DMS 273 (cell line): Measurements from ENCODE around the gene TMEM248.
A peak's percentile ranks its signal among the peaks of the same experiment; 100 is the strongest.
"Not testable (repeated sequence)": the region's sequence is repeated elsewhere in the genome, so short reads cannot be mapped to it uniquely, and the experiment has no call there.

ENCODE experiments used
- DNase-seq: peaks from one replicate; lab custom pipeline; 2025; ENCODE audit not compliant: unreplicated experiment; lab: John Stamatoyannopoulos, UW

TMEM248 gene

DNA sequence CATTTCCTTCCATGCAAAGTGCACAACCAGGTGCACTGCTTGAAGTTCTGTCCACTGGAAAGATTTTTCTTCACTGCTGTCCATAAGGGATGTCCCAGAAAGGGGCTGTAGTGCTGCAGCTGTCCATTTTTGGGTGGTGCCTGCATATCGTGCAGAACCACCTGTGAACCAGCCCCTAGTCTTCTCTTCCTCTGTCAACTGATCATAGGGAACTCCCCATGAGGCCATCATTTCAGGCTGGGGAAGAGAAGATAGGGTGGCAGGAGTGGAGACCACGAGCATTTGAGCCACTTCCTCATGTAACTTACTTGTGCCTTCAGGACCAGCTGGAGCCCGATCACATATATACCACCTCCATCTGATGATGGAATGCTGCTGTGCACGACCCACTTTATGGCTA, 12.4 kb upstream of the TMEM248 start:
- DNase-seq = not testable (repeated sequence)

DNA sequence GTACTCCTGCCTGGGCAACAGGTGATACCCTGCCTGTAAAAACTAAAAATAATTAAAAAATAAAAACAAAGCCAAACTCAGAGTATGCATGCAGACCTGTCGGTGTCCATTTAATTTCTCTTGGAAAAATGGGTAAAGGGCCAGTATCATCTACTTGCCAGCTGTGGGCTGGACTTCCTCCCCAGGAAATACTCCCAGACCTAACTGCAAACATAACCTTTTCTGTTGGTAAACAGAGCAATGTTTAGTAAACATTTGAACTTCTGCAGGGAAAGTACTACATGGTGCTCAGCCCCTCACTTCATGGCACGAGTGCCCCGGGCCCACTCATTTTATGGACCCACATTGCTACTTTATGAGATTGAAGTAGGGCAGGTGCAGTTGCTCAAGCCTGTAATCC, 10.2 kb upstream of the TMEM248 start:
- no peak for DNase-seq

DNA sequence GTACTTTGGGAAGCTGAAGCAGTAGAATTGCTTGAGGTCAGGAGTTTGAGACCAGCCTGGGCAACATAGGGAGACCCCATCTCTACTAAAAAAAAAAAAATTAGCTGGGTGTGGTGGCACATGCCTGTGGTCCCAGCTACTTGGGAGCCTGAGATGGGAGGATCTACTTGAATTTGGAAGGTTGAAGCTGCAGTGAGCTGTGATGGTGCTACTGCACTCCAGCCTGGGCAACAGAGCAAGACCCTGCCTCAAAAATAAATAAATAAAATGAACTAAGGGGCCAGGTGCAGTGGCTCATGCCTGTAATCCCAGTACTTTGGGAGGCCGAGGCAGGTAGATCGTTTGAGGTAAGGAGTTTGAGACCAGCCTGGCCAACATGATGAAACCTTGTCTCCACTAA, 9.8 kb upstream of the TMEM248 start:
- not testable (repeated sequence) for DNase-seq

DNA sequence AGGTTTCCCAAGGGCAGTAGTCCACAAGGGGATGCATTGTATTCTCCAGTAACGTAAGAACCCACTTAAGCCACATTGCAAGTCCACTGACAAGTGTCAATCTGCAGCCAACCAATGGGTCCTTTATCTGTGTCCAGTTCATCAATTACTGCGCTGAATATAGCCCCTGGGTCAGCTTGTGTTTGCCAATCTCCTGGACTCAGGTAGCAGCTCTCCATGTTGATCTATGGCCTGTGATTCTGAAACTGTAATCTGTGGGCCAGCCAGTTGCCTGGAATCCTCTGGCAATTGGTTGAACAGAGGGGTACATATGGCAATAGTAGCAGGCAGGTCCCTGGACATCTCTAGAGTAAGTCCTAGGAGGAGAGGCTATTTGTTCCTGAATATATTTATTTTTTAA, 8.8 kb upstream of the TMEM248 start:
- no peak for DNase-seq

DNA sequence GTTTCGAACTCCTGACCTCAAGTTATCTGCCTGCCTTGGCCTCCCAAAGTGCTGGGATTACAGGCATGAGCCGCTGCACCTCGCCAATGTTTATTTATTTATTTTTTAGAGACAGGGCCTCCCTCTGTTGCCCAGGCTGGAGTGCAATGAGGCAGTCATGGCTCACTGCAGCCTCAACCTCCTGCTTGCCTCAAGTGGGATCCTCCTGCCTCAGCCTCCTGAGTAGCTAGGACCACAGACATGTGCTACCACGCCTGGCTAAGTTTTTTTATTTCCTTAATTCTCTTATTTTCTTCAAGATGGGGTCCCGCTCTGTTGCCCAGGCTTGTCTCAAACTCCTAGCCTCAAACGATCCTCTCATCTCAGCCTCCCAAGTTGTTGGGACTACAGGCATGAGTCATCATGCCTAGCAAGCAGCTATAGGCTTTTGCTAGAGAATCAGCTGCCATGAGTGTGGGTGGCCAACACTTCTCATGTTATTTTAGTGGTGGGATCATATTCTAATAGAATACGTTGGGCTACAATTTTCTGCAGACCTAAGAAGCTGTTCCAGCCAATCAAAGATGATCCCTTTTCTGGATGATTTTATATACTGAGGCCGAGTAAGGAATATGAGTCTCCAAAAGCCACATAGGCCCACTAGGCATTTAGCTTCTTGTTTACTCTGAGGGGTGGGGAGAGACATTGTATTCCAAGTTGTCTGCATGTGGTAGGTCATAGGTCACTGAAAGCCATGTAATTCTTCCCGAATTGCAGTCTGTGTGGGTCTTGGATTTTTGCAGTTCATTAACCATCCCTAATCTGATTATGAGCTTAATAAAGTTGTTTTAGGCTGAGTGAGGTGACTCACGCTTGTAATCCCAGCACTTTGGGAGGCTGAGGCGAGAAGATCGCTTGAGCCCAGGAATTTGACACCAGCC, 7.6 kb upstream of the TMEM248 start:
- no peak for DNase-seq

DNA sequence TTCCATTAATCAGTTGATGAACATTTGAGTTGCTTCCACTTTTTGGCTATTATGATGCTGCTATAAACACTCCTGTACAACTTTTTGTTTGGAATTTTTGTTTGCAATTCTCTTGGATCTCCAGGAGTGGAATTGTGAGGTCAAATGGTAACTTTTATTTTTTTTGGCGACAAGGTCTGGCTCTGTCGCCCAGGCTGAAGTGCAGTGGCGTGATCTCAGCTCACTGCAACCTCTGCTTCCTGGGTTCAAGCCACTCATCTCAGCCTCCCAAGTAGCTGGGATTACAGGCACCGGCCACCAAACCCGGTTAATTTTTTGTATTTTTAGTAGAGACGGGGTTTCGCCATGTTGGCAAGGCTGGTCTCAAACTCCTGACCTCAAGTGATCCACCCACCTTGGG, 3.1 kb upstream of the TMEM248 start:
- not testable (repeated sequence) for DNase-seq

DNA sequence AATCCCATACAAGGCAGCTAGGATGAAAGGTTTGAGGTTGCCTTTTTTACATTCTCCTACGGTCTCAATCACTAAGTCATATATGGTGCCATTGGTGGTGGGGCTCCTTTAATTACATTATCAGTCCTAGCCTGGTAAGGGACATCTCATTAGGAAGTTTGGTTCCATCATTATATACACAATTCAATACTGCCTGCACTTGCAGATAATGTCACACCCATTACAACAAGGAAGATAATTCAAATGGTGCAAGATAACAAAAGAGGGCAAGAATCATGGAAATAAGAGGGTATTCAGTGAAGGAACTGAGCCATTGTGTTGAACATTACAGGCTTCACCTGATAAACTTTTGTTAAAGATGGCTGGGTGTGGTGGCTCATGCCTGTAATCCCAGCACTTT, 1.7 kb upstream of the TMEM248 start:
- DNase-seq = no peak

DNA sequence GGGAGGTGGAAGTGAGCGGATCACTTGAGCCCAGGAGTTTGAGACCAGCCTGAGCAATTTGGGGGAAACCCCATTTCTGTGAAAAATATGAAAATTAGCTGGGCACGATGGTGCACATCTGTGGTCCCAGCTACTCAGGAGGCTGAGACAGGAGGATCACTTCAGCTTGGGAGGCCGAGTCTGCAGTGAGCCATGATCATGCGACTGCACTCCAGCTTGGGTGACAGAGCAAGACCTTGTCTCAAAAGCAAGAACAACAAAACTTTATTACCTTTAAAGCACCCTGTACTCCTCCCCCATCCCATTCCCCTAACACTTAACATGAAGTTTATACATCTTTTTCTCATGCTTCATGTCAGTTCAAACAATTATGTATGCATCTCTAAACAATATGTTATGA, 1.3 kb upstream of the TMEM248 start:
- DNase-seq = no peak

DNA sequence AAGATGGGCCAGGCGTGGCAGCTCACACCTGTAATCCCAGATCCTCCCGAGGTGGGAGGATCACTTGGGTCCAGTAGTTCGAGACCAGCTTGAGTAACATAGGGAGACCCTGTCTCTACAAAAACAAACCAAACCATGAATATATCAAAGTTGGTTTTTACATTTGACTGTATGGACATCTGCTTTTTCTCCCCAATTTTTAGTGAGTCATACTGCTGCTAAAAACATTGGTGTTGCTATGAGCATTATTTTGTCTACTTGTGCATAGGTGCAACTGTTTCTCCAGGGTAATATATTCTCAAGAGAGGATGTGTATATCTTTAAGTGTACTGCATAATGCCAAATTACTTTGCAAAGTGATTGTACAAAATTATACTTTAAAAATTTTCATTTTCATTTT, 769 bp upstream of the TMEM248 start:
- no peak for DNase-seq

DNA sequence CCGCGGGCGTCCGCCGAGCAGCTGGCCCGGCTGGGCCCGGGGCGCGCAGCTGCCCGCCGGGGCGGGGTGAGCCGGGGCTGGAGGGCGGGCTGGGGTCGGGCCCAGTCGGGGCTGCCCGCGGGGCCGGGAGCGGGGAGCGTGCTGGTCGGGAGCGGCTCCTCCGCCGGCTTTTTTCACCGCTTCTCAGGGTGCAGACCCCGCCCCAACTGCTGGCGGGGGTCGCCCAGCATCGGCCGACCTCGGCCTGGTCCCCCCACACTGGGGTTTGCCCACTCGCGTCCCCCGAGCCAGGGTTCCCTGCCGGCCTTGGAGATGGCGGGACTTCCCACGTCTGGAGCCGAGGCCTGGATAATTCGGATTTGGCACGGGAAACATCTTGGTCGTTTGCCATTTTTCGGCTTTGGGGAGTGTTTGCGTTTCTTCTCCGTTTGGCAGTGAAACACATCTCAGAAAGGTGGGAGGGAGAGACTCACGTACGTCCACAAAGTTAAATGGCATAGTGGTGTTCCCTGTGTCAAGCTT, 432 bp downstream of the TMEM248 start:
- DNase-seq = peak; percentile 89

DNA sequence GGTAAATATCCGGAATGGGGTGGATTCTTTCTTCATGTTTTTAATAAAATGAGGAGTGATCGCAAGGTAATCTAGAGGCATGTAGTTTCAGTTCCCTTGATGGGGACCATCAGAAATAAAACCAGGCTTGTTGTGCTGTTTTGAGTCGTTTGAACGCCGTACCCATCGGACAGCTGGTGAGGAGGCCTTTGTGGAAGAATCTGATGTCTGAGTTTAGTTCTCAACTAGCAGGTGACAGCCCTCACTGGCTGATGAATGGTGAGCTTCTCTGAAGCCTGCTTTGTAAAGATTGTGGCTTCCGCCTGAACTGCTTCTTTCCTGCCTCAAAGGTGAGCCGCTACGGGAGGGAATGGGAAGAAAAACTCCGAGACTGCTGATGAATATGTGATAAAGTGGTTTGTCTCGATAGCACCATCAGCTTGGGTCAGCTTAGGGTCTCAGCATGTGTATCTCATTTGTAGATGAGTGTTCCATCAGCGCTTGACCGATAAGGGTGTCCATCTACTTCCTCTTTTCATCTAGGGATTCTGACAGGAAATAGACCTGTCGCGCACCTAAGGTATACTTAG, 977 bp downstream of the TMEM248 start:
- peak; percentile 73 for DNase-seq

DNA sequence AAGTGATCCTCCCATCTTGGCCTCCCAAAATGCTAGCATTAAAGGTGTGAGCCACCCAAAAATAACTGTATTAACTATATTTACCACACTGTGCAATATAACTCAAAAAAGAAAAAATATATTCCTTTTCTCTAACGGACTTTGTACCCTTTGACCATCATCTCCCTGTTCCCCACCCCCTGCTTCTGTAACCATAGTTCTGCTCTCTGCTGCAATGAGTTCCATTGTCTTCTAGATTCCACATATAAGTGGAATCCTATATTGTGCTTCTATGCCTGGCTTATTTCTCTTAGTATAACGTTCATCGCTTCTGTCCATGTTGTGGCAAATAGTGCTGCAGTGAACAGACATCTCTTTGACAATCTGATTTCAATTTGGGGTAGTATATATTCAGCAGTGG, 4.2 kb downstream of the TMEM248 start:
- DNase-seq = no peak

DNA sequence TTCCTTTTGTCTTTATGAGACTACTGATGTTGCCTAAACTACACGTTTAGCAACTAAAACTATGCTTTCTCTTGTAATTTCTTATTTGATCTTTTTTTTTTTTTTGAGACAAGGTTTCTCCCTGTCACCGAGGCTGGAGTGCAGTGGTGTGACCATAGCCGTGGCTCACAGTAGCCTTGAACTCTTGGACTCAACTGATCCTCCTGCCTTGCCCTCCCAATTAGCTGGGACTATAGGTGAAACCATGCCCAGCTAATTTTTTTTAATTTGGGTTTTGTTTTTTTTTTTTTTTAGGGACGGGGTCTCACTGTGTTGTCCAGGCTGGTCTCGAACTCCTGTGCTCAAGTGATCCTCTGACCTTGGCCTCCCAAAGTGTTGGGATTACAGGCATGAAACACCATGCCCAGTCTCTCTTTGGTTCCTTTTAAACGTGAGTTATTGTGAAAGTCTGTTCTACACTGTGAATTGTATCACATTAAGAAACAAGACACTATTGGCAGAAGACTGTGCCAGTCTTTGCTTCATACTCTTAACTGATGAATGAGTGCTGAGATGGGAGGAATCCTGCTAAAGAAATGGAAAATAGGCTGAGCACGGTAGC, 6.4 kb downstream of the TMEM248 start:
- no peak for DNase-seq

DNA sequence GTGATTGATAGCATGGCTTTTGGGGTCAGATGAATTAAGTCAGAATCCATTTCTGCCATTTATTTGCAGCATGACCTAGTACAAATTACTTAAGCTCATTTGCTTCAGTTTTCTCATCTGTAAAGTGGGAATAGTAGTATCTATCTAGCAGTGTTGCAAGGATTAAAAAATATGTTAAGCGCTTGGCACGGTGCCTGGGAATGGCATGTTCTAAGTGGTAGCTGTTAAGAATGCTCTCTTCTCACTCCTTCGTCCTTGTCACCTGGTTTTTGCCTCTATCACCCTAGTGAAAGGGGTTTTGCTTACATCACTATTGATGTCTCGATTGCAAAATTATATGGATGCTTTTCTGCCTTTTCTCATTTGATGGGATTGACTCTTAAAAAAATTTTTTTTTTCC, 7.4 kb downstream of the TMEM248 start:
- DNase-seq = peak; percentile 54

DNA sequence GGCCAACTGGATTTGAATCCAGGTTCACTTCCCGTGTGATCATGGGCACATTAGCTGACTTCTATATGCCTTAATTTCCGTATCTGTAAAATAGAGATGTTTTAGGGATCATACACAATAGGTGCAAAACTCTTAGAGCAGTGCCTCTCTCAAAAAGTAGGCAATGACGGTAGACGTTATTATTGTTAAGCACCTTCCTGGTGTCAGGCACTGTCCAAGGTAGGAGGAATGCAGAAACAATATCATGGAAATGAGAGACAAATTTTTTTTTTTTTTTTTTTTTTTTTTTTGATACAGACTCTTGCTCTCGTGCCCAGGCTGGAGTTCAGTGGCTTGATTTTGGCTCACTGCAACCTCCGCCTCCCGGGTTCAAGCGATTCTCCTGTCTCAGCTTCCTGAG, 8.1 kb downstream of the TMEM248 start:
- no peak for DNase-seq

DNA sequence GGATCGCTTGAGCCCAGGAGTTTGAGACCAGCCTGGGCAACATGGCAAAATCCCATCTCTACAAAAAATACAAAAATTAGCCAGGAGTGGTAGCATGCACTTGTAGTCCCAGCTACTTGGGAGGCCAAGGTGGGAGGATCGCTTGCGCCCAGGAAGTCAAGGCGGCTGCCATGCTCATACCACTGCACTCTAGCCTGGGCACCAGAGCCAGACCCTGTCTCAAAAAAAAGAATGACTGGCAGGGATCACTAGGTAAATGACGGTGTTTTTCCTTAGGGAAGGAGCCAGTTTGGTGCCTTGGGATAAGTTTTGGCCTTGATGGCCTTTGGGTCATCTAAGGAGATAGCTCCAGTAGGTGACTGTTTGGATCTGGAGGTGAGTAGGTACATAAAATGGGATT, 8.9 kb downstream of the TMEM248 start:
- DNase-seq = no peak

DNA sequence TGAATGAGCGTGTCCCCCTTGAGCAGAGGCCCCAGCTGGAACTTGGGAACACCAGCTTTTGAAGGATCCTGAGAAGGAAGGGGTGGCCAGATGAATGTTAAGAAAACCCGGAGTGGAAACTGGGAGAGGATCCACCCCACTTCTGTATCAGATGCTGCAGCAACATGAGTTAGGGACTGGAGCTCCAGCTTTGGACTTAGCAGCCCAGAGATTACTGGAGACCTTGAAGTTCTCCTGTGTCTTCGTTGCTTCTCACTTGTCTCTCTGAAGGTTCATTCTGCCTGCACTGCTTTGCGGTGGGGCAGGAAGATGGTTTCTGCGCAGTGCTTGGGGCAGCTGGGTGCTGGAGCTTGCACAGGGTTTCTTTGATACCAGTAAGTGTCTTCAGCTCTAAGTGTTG, 9.3 kb downstream of the TMEM248 start:
- DNase-seq = peak; percentile 82

DNA sequence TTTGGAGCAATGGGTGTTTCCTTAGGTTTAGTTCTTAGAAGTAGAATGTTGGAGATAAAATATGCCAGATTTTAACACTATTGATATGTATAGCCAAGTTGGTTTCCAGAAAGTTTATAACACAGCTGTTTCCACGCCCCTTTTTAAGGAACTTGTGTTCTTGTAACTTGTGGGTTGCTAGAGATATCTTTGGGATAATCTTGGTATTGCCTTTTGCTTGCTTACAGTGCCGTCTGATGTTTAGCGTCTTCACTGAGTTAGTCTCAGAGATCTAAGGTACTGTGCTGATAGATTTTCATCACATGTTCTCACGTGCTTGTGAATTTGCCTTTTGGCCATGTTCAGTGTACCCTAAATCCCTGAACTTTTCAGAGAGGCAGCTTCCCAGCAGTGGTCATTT, 12.4 kb downstream of the TMEM248 start:
- no peak for DNase-seq

DNA sequence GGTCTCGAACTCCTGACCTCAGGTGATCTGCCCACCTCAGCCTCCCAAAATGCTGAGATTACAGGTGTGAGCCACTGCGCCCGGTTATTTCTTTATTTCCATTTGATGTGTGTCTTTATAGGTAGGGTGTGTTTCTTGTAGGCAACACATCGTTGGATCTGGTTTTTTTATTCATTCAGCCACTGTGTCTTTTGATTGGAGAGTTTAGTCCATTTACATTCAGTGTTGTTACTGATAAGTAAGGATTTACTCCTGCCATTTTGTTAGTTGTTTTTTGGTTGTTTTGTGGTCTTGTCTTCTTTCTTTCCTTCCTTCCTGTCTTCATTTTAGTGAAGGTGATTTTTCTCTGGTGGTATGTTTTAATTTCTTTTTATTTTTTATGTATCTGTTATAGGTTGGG, 16.9 kb downstream of the TMEM248 start:
- no peak for DNase-seq

DNA sequence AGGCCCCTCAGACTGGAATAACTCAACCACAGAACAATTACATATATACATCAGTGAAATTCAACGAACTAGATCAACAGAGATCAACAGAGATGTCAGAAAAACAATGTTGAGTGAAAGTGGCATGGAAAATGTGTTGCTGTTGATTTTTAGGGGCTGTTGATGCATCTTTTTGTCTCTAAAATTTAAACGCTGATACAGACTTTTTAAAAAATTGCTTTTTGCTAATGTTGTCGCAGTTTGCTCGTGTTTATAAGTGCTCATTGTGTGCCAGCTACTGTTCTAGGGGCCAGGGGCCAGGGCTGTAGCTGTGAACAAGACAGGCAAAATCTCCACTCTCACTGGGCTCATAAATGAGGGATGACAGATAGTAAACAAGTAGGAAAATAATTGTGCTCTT, 18.3 kb downstream of the TMEM248 start:
- no peak for DNase-seq

DNA sequence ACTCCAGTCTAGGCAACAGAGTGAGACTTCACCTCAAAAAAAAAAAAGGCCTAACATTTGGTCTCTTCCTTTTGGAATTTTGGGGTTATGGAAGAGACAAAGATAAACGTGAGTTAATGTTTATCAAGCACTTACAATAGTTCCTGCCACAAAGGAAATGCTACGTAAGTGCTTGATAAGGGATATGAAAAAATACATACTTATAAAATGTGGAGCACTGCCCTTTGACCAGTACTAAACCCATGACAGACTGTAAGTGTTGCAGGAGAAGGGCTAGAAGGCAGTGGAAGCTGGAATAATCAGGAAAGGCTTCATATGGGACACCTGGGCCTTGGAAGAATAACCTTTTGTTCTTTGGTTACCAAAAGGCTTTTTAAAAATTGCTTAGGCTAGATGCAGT, 25.5 kb downstream of the TMEM248 start:
- no peak for DNase-seq

DNA sequence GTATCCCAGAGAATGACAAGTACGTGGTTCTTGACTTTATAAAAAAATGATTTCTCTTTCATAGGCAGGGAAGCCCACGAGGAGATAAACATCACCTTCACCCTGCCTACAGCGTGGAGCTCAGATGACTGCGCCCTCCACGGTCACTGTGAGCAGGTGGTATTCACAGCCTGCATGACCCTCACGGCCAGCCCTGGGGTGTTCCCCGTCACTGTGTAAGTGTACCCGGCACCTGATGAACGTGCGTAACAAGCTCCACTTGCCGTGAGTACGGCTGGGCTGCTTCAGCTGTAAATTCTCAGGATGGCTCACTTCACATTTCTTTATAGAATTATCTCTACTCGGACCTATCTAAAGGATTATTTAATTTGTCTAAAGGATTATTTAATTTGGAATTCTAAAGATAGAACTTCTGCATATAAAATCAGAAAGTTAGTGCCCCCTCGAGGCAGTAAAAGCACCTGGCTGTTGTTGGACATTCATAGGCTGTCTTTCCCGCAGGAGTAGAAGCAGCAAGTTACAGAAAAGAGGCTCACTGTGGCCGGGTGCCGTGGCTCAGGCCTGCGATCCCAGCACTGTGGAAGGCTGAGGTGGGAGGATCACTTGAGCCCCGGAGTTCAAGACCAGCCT, 27.6 kb downstream of the TMEM248 start:
- no peak for DNase-seq
